ENCODE results near the gene VAMP2. TPM values are rescaled to one million over a fixed set of nuclear protein-coding genes. Genes with fewer than 3 reads are reported as not detected.
A peak's percentile ranks its signal among the peaks of the same experiment; 100 is the strongest.

VAMP2 gene
- total and polyA plus RNA-seq, 10 of the 15 experiments (the other 5 are each of a cell fraction or from before 2014, with no cell fraction given): 3.0 to 35.2 (median 25.0) TPM

GRCh38 chr17:8119581-8120519 lies 42.9 kb downstream of the VAMP2 start:
- Histone ChIP-seq H3K4me3 (peak overlapping the region; percentile 69), H3K9ac (ENCODE audit: control insufficient read depth, insufficient read depth, low read length) (peak overlapping the region; percentile 51; the same call in 1 of the 2 replicates), H3K27me3 (replicated peaks in 1 of 2; ENCODE audit: control insufficient read depth in 2 of 2, insufficient read depth in 2 of 2, low read length in 1 of 2) (peaks cover 5 to 11% of the 10 kb centered on the region in 2 experiments), H3K4me1 (ENCODE audit: control insufficient read depth, insufficient read depth, low read length) (peaks cover 35% of the 10 kb centered on the region), H3K9me3 (replicated peaks; ENCODE audit: control insufficient read depth, insufficient read depth, low read length) (no peaks in the 10 kb centered on the region), H4K20me1 (ENCODE audit: control insufficient read depth, insufficient read depth) (no peaks in the 10 kb centered on the region), H3K27ac (ENCODE audit: control insufficient read depth, insufficient read depth) (peak overlapping the region; percentile 64; the same call in 1 of the 2 replicates), H2AFZ (ENCODE audit: control insufficient read depth, low read depth, low read length) (peak overlapping the region; percentile 39; the same call in 1 of the 2 replicates), H3K4me2 (ENCODE audit: control insufficient read depth, insufficient read depth) (peak overlapping the region; percentile 94), H3K36me3 (ENCODE audit: control insufficient read depth in 2 of 2, insufficient read depth in 2 of 2, low read length in 1 of 2) (no peaks in the 10 kb centered on the region), H3K79me2 (ENCODE audit: control insufficient read depth, insufficient read depth, low read length) (no peaks in the 10 kb centered on the region)
- FAIRE-seq (peak; percentile 97), ATAC-seq (peak; percentile 54), DNase-seq (ENCODE audit: low read depth, low spot score) (peak; percentile 97)
- in situ Hi-C loops (cut with MboI): loop anchor here (5.0 kb wide), 1 partner anchor 177 kb away; the partner anchor contains the start of gene SLC25A35
- POLR2A ChIA-PET: interaction anchor here (0.6 to 3.1 kb wide), 20 partner anchors 12 to 279 kb away, joined by 3 to 28 read pairs (median 5); partner anchors contain the start of genes AURKB, CNTROB, PER1 and RANGRF
- no TSS peak for BruUV-seq (replicated peaks)
- SMC1A ChIA-PET (ENCODE audit: uncharacterized antibody, unreplicated experiment): interaction anchor here (0.6 to 3.7 kb wide), 35 partner anchors 10 to 798 kb away, joined by 3 to 28 read pairs (median 5); partner anchors contain the start of genes BORCS6, KCNAB3, RANGRF and SLC25A35
- RAD21 ChIA-PET (ENCODE audit: unreplicated experiment): interaction anchor here (0.6 to 3.3 kb wide), 31 partner anchors 10 to 403 kb away, joined by 3 to 40 read pairs (median 6); partner anchors contain the start of genes AURKB, BORCS6, CNTROB and CTC1
- WGBS (ENCODE audit: insufficient coverage, insufficient replicate concordance, low lambda C conversion rate, missing lambda C conversion rate): under 1% methylated on average over 28 of the region's 28 CpGs
- intact Hi-C loops (cut with micrococcal nuclease; ENCODE audit: unreplicated experiment): loop anchor here (1.0 to 5.0 kb wide), 9 partner anchors 18 to 177 kb away; partner anchors contain the start of genes CTC1 and SLC25A35
- CTCF ChIA-PET: interaction anchor here (0.6 to 7.4 kb wide), 55 partner anchors 7 to 775 kb away, joined by 3 to 116 read pairs (median 5); partner anchors contain the start of genes BORCS6, CNTROB, CTC1 and NAA38
- peak; percentile 99 for TF ChIP-seq ZNF24 (IDR thresholded peaks at IDR 0.05)
- peak; percentile 97 for TF ChIP-seq ZSCAN29 (IDR thresholded peaks at IDR 0.05)
- TF ChIP-seq CBX5 (IDR thresholded peaks at IDR 0.05; ENCODE audit: low read depth): no peak
- 0 out of 3 replicates have a peak, but pooled peaks have one; percentile 30 for TF ChIP-seq POU2F2 (IDR thresholded peaks at IDR 0.05; ENCODE audit: borderline replicate concordance, low read depth, low read length)
- TF ChIP-seq CREB1 (IDR thresholded peaks at IDR 0.05; ENCODE audit: low read depth): peak; percentile 60; the same call in 1 of the 2 replicates
- no peak for TF ChIP-seq SRF (IDR thresholded peaks at IDR 0.05; ENCODE audit: low read depth in 2 of 2, low read length in 2 of 2)
- peak; percentile 60; the same call in 1 of the 2 replicates for TF ChIP-seq ZBED1 (IDR thresholded peaks at IDR 0.05; ENCODE audit: borderline replicate concordance)
- peak; percentile 93 for TF ChIP-seq SREBF2 (IDR thresholded peaks at IDR 0.05; ENCODE audit: low read length)
- no peak for TF ChIP-seq SREBF1 (IDR thresholded peaks at IDR 0.05; ENCODE audit: low read length)
- peak; percentile 24; the same call in 1 of the 2 replicates for TF ChIP-seq NFIC (IDR thresholded peaks at IDR 0.05; ENCODE audit: low read depth, low read length)
- TF ChIP-seq RUNX3 (IDR thresholded peaks at IDR 0.05; ENCODE audit: low read length): peak; percentile 75
- peak in 1 of 2 experiments; percentile 56; a peak in 2 of 4 replicates for TF ChIP-seq BHLHE40 (IDR thresholded peaks at IDR 0.05; ENCODE audit: borderline replicate concordance in 1 of 2, low read depth in 2 of 2, low read length in 1 of 2)
- TF ChIP-seq KAT2A (conservative IDR thresholded peaks at IDR 0.05; ENCODE audit: control insufficient read depth, low read depth, low read length): no peak
- TF ChIP-seq LARP7 (IDR thresholded peaks at IDR 0.05): 0 out of 2 replicates have a peak, but pooled peaks have one; percentile 68
- TF ChIP-seq PKNOX1 (IDR thresholded peaks at IDR 0.05): peak; percentile 82
- peak; percentile 16; the same call in 1 of the 2 replicates for TF ChIP-seq GATAD2B (conservative IDR thresholded peaks at IDR 0.05; ENCODE audit: low read depth)
- peak; percentile 12 for TF ChIP-seq SKIL (IDR thresholded peaks at IDR 0.05; ENCODE audit: low read depth, poor library complexity, severe bottlenecking)
- no peak for TF ChIP-seq SPI1 (IDR thresholded peaks at IDR 0.05; ENCODE audit: borderline replicate concordance, insufficient read depth, low read depth, low read length)
- TF ChIP-seq TCF3 (IDR thresholded peaks at IDR 0.05; ENCODE audit: borderline replicate concordance, insufficient read depth, low read depth, low read length): peak; percentile 57; the same call in 1 of the 2 replicates

Data from GM12878 (cell line).